HCT116 (cell line): ENCODE measurements around the gene POU5F1.
"Not testable (repeated sequence)": the region's sequence is repeated elsewhere in the genome, so short reads cannot be mapped to it uniquely, and the experiment has no call there.

Experiments
- EZH2 ChIP-seq: fragments of 200-600 bp; sonication (generic); IDR thresholded peaks from 2 replicates; pipeline ENCODE4 v1.6.1; 2017; ENCODE audit warnings: antibody characterized with exemption, mixed run types
- POLR2A ChIP-seq: IDR thresholded peaks from 2 replicates; pipeline ENCODE4 v1.7.0; 2011; ENCODE audit warnings: borderline replicate concordance; ENCODE audit not compliant: insufficient read depth, insufficient read length; ENCODE audit errors: extremely low read depth
- TF ChIP-seq, protein P1 (sequence below): IDR thresholded peaks from 2 replicates; pipeline ENCODE4 v1.6.1; 2012
- TF ChIP-seq, protein P2 (sequence below), 3 experiments: fragments of 200-600 bp in 1 of 3; sonication (generic) in 1 of 3; IDR thresholded peaks in 2 of 3; conservative IDR thresholded peaks in 1 of 3; 2 replicates each; pipeline ENCODE4 v1.5.1; 2012 to 2017; ENCODE audit warnings: low read depth in 2 of 3, low read length in 2 of 3, antibody characterized with exemption in 1 of 3, borderline replicate concordance in 1 of 3, control low read depth in 1 of 3, mild to moderate bottlenecking in 1 of 3, mixed read lengths in 1 of 3, mixed run types in 1 of 3, moderate library complexity in 1 of 3; ENCODE audit not compliant: insufficient read depth in 1 of 3

DNA sequence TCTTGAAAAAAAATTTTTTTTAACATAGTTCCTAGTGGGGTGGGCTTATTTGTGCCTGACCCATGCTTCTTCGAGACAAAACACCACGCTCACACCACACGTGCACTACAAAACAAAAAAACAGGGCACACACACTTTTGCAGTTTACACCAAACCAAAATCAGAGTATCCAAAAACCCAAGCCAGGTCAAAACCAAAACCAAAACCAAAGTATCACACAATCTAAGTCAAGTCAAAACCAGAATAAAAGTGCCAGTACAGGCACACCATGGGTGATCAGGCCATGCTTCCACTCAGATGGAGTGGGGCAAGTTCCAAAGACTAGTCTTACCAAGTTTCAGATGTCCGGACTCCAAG is 15.2 kb upstream of the POU5F1 start:
- TF ChIP-seq, protein P1, sequence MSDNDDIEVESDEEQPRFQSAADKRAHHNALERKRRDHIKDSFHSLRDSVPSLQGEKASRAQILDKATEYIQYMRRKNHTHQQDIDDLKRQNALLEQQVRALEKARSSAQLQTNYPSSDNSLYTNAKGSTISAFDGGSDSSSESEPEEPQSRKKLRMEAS: not testable (repeated sequence)
- TF ChIP-seq, protein P2, sequence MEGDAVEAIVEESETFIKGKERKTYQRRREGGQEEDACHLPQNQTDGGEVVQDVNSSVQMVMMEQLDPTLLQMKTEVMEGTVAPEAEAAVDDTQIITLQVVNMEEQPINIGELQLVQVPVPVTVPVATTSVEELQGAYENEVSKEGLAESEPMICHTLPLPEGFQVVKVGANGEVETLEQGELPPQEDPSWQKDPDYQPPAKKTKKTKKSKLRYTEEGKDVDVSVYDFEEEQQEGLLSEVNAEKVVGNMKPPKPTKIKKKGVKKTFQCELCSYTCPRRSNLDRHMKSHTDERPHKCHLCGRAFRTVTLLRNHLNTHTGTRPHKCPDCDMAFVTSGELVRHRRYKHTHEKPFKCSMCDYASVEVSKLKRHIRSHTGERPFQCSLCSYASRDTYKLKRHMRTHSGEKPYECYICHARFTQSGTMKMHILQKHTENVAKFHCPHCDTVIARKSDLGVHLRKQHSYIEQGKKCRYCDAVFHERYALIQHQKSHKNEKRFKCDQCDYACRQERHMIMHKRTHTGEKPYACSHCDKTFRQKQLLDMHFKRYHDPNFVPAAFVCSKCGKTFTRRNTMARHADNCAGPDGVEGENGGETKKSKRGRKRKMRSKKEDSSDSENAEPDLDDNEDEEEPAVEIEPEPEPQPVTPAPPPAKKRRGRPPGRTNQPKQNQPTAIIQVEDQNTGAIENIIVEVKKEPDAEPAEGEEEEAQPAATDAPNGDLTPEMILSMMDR (IDR thresholded peaks at IDR 0.05 in 2 of 3, conservative IDR thresholded peaks at IDR 0.05 in 1 of 3; ENCODE audit: borderline replicate concordance in 1 of 3, insufficient read depth in 1 of 3, low read depth in 2 of 3, low read length in 2 of 3): not testable (repeated sequence)
- TF ChIP-seq EZH2, POLR2A: not testable (repeated sequence)
